NCI-H774 (cell line): ENCODE measurements around the gene TRIM44.

Experiments used
- DNase-seq: peaks from one replicate; lab custom pipeline; 2025; lab: John Stamatoyannopoulos, UW

Gene TRIM44

DNA sequence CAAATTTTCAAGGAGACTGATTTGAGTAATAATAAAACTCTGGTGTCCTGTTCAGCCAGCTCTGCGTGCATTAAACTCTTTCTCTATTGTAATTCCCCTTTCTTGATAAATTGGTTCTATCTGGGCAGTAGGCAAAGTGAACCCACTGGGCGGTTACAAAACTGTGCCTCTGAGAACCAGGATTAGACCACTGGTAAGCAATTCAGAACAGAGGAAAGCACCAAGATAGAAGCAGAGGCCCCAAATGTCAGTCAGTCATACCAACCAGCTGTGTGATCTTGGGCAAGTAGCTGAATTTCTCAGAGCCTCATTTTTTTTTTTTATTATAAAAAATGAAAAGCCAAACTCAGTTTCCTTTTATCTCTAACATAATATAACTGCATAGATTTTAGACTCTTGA, 54.9 kb downstream of the TRIM44 start:
- no peak for DNase-seq

DNA sequence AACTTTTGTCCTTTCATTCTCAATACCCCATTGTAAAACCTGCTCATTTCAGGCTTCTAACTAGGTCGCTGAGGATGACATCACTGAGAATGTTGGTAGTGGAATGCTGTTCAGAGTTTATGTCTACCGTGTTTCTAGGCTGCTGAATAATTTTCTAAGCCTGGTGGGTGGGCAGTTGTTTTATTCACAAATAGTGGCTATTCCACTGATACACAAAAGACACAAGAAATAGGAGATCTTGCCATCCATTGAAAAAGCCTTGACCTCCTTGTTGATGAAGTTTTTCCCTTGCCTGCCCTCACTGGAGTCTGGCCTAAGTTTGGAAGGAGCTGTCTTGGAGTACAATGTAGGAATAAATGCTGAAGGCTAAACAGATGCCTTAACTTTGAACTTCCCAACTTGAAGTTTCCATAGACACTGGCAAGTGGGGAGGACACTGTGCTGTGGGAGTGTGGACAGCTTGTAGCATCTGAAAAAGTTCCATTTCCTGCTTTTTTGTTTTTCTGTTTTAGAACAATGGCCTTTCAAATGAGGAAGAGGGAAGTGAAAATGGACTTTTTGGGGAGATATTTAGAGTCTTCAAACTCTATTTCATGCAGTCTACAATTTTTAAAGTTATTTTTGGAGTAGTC, 59.2 kb downstream of the TRIM44 start:
- DNase-seq, result no peak

DNA sequence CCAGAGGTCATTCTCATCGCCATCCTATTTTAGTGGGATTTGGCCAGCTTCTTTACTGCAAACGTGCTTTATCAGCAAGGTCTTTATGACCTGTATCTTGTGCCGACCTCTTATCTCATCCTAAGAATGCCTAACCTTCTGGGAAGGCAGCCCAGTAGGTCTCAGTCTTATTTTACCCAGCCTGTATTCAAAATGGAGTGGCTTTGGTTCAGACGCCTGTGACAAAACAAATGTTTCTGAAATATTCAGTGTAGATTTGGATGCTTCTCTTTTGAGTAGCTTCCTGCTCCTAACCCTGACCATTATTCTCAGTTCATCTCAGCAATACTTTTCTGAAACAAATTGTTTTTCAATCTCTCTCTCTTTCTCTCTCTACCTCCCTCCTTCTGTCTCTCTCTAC, 60.1 kb downstream of the TRIM44 start:
- no peak for DNase-seq

DNA sequence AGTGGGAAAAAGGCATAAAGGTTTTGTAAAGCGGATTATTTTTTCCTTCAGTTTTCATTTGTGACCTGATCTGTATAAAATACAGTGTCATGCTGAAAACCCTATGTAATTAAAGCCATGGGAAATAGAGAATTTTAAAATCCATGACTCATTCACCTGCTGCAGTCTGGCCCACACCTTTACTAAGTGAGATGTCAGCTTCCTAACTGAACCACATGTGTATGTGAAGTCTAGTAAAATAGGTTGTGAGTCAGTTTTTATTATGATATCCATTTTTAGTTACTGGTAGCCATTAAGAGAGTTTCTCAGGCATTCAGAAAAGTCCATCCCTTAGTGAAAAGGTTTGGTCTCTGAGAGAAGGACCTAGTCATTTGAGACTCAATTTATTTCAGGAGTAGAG, 60.9 kb downstream of the TRIM44 start:
- DNase-seq, result no peak

- DNase-seq, result no peak
Observed at GRCh38 chr11:35723913-35724312, 61.3 kb downstream of the TRIM44 start.

GRCh38 chr11:35725885-35726284, 63.3 kb downstream of the TRIM44 start:
- DNase-seq, result no peak

DNA sequence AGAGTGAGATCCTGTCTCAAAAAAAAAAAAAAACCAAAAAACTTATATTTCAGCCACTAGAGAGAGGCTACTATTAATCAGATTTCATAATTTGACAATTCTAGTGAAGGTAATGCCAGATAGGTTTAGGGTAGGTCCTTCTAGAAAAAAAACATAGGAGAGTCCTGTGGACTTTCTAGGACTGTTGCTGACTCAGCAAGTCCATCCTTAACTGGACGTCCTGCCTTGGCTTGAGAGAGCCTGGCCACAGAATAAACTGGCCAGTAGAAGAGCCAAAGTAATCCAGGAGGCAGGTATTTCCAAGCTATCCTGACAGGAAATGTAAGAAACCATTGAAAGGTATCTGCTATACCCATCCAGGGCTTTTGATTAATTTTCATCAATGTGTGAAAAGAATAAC, 64.6 kb downstream of the TRIM44 start:
- DNase-seq, result no peak

GRCh38 chr11:35730254-35730653, 67.7 kb downstream of the TRIM44 start:
- DNase-seq, result no peak

GRCh38 chr11:35734669-35735410, 72.3 kb downstream of the TRIM44 start:
- no peak for DNase-seq

GRCh38 chr11:35735411-35735810, 72.8 kb downstream of the TRIM44 start:
- DNase-seq, result no peak

DNA sequence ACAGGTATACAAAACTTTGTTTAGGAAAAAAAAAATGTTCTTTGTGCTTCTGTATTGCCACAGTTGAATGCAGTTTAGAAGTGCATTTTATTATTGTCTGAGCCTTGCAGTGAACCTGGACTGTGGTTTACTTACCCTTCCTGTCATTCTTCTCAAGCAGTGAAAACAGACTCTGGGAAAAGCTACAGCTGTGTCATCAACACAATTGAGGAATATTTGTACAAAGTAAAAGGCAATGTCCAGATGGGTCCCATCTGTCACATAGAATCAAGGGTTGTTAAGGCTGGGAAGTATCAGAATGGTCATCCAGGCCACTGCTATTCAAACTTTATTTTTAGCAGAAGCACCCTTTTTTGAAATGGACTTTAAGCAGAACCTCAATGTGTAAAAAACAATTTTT, 73.3 kb downstream of the TRIM44 start:
- DNase-seq, result no peak

DNA sequence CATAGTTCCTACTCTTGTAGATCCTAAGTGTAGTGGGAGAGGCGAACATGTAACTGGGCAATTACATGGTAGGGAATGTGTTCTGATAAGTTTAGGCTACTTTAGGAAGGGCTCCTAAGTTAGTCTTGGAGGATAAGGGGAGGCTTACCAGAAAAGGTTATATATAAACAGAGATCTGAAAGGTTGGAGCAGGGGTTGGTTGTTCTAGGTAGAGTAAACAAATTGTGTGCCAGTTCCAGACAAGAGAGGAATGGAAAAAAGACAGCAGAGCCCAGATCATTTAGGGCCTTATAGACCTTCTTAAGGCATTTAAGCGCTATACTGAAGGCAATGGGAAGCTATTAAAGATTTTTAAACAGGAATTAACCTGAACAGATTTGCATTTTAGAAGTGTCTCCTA, 74.4 kb downstream of the TRIM44 start:
- DNase-seq, result no peak

DNA sequence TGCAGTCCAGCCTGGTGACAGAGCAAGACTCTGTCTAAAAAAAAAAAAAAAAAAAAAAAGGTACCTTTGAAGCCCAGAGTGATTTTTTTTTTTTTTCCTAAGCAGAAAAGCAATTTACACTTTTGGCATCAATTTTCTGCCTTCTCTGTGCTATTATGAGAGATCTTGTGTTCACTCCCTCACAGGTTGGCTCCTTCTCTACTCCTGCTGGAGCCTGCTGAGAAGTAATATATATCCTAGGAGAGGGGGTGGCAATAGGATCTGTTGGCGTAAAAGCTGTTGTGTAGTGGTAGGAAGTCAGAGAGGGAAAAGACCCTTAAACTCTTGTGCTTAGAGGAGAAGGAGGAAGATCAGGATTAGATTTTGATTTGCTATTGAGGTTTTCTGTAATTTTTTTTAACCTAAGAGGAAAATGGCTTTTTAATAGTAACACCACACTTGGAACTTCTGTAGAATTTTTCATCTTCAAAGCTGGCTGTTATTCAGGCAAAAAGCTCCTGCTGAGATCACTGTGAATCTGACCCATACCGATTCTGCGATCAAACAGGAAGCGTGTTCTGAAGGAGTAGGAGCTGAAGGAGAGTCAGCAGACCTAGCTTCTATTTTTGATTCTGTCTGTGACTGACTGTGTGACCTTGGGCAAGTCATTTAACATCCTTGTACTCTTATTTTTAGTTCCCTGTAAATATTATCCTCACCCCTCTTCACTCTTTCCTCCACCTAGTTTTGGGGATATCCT, 77.7 kb downstream of the TRIM44 start:
- DNase-seq, result no peak

- DNase-seq, result no peak
Observed at GRCh38 chr11:35742707-35743454, 80.3 kb downstream of the TRIM44 start.

DNA sequence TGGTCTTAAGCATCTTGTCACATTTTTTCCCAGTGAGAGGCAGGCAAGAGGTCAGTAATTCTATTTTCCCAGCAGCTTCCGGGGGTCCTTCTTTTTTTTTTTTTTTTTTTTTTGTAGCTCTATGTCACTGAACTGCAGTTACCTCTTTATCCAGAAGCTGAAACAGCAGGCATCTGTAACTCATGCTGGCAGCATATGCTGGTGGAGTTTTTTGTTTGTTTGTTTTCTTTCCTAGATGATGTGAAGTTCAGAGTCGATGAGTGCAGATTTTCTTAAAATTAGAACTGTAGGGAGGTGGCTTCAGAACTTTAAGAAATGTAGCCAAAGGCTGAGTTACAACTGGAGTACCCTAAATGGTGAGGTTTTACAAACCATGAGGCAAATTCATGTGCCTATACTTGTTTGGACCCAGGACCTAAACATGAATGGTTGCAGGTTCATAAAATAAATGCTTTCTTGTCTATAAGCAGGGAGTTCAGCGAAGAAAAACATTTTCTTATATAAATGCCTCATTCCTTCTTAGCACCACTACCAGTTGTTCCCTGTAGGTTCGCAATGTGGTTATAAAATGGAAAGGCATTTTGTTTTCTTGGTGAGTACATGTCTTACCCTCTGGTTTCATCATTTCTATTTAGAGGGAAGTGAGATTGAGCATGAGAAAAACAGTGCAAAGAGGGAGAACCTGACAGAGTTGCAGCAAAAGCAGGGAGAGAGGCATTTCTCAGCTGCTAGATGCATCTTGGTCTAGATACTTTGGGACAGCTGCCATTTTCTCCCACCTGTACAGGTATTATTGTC, 84.0 kb downstream of the TRIM44 start:
- DNase-seq, result no peak

DNA sequence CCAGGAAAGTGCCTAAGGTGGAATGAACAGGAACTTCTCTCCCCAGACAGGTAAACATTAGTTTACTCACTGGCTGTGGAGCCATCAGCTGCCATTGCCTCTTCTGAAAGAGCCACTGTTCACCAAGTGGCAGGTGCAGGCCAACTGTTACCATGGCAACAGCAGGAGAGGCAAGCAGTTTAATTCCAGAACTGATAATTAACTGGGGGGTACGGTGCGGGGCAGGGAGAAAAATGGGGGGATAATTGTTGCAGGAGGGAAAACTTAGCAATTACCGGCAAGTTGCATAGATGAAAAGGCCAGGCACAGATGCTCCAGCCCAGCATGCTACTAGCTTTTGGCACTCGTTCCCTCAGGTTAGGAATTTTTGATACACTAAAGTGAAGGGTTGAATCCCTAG, 85.1 kb downstream of the TRIM44 start:
- DNase-seq, result peak; percentile 84

GRCh38 chr11:35748644-35749043, 86.1 kb downstream of the TRIM44 start:
- DNase-seq, result no peak

GRCh38 chr11:35750315-35750714, 87.7 kb downstream of the TRIM44 start:
- no peak for DNase-seq

- no peak for DNase-seq
Observed at GRCh38 chr11:35750981-35751663, 88.5 kb downstream of the TRIM44 start.

DNA sequence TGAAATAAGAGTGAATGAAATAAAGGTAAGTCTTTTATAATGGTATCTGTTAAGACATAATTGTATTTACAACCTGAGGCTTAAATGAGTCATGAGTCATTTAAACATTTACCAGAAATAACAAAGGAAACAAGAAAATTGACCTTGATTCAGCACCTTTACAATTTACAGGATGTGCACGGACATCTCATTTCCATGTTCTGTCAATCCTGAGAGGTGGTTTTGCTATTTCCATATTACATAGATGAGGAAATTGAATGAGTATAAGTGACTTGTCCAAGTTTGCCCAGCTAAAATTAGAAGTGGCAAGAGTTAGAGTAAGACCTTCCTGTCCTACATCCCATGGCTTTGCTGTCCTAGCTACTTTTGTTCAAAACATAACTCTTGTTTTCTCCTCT, 89.1 kb downstream of the TRIM44 start:
- DNase-seq, result no peak

DNA sequence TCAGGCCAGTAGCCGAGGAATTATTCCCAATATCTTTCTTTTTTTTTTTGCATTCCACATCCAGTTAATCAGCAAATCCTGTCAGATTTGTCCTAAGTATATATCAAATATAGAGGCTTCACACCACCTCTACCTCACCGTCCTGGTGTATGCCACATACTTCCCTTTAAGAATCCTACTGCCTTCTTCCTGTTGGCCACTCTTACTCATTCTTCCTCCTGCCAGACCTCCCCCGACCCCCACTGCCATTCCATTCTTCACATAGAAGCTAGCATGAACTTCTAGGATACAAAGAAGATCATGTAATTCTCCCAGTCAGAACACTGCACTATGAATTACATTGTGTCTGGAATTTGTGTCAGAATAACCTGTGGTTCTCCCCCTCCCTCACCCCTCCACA, 89.5 kb downstream of the TRIM44 start:
- DNase-seq, result no peak
